Esophagus muscularis mucosa (tissue), 4 donors: ENCODE results near the gene VCX2. TPM values are rescaled to one million over a fixed set of nuclear protein-coding genes. Genes with fewer than 3 reads are reported as not detected.
"Not testable (repeated sequence)": the region's sequence is repeated elsewhere in the genome, so short reads cannot be mapped to it uniquely, and the experiment has no call there.

ENCODE experiments used
- DNase-seq: peaks from one replicate; pipeline ENCODE4 v3.0.0-alpha.2; 2017; ENCODE audit errors: extremely low spot score
- H3K27ac ChIP-seq, 4 donors: fragments of 200-600 bp; sonication (generic); replicated peaks in 1 of 4; 1 replicate in 3 of 4; 2 replicates in 1 of 4; pipeline ENCODE4 v1.5.1; 2016 to 2019; ENCODE audit warnings: mild to moderate bottlenecking in 1 of 4
- H3K27me3 ChIP-seq, 4 donors: fragments of 200-600 bp; sonication (generic); one replicate each; pipeline versions ENCODE4 v1.5.1 to v1.6.0; 2016 to 2019
- H3K36me3 ChIP-seq, 4 donors: fragments of 200-600 bp; sonication (generic); one replicate each; pipeline ENCODE4 v1.5.1; 2016 to 2019
- H3K4me1 ChIP-seq, 4 donors: fragments of 200-600 bp; sonication (generic); one replicate each; pipeline ENCODE4 v1.5.1; 2016 to 2019
- H3K4me3 ChIP-seq, 4 donors: fragments of 200-600 bp; sonication (generic); 1 replicate in 2 of 4; 2 replicates in 2 of 4; pipeline ENCODE4 v1.5.1; 2016 to 2019; ENCODE audit warnings: mild to moderate bottlenecking in 4 of 4, moderate library complexity in 1 of 4
- H3K9me3 ChIP-seq, 4 donors: fragments of 200-600 bp; sonication (generic); 1 replicate in 3 of 4; 2 replicates in 1 of 4; pipeline ENCODE4 v1.5.1; 2016 to 2019
- CTCF ChIP-seq, 3 experiments: fragments of 200-600 bp in 2 of 3; fragments of 450-650 bp in 1 of 3; sonication (generic) in 2 of 3; IDR thresholded peaks; one replicate each; pipeline ENCODE4 v1.5.1; 2017 to 2019; ENCODE audit warnings: antibody characterized with exemption in 3 of 3, mild to moderate bottlenecking in 2 of 3, moderate library complexity in 1 of 3
- EP300 ChIP-seq: sonication (generic); formaldehyde crosslinking; IDR thresholded peaks from one replicate; pipeline ENCODE4 v1.6.1; 2017; ENCODE audit warnings: antibody characterized with exemption
- POLR2A ChIP-seq: fragments of 450-650 bp; IDR thresholded peaks from one replicate; pipeline ENCODE4 v1.6.1; 2017; ENCODE audit warnings: antibody characterized with exemption, moderate library complexity, mild to moderate bottlenecking, low read depth
- POLR2AphosphoS5 ChIP-seq, 2 donors: sonication (generic); formaldehyde crosslinking; IDR thresholded peaks; one replicate each; pipeline ENCODE4 v1.6.1; 2017; ENCODE audit warnings: antibody characterized with exemption in 2 of 2
- WGBS: methylation state at CpG from one replicate; pipeline ENCODE4 v1.1.5; 2018; 5-methylcytosine and 5-hydroxymethylcytosine counted together
- intact Hi-C: fragments of 100-400 bp; cut with DNase I; formaldehyde crosslinking; loops from one replicate; pipeline ENCODE4 v1.15.1; 2023
- total RNA-seq, 4 donors: library from RNA; depleted of rRNA; stranded (reverse); fragments of >200 nt; gene quantifications; one replicate each; pipeline versions ENCODE4 v1.1.0 to v1.2.1, GENCODE V29; 2016

Gene VCX2
- total RNA-seq, 4 donors from 2014 or later = not detected

GRCh38 chrX:8189096-8189830, 18.2 kb upstream of the VCX2 start:
- 84% methylated on average over 6 of the region's 6 CpGs for WGBS

GRCh38 chrX:8183346-8183745, 12.3 kb upstream of the VCX2 start:
- Histone ChIP-seq H3K27me3 (no peaks in the 10 kb centered on the region), H3K36me3 (no peaks in the 10 kb centered on the region), H3K4me3 (no peak overlapping the region), H3K4me1 (no peaks in the 10 kb centered on the region), H3K9me3 (no peaks in the 10 kb centered on the region), H3K27ac (no peak overlapping the region)
- no peak for DNase-seq
- 83% methylated on average over 1 of the region's 1 CpG for WGBS
- intact Hi-C loops = no loop called here
- TF ChIP-seq POLR2AphosphoS5 (IDR thresholded peaks at IDR 0.05) (no peak), EP300 (no peak), CTCF (IDR thresholded peaks at IDR 0.05) (no peak), POLR2A (no peak)

More at GRCh38 chrX:8189096-8189830, 18.2 kb upstream of the VCX2 start:
- TF ChIP-seq CTCF (IDR thresholded peaks at IDR 0.05) = no peak
- no peak for TF ChIP-seq POLR2A
- TF ChIP-seq POLR2AphosphoS5 (IDR thresholded peaks at IDR 0.05) = no peak
- no peak for TF ChIP-seq EP300
- no peaks in the 10 kb centered on the region for H3K27me3 ChIP-seq
- intact Hi-C loops = no loop called here
- no peak for DNase-seq
- H3K4me3 ChIP-seq = no peak overlapping the region
- H3K9me3 ChIP-seq = no peaks in the 10 kb centered on the region
- no peaks in the 10 kb centered on the region for H3K36me3 ChIP-seq
- no peaks in the 10 kb centered on the region for H3K4me1 ChIP-seq
- no peak overlapping the region for H3K27ac ChIP-seq

GRCh38 chrX:8179656-8180055, 8.6 kb upstream of the VCX2 start:
- TF ChIP-seq POLR2AphosphoS5 (IDR thresholded peaks at IDR 0.05) = no peak
- TF ChIP-seq POLR2A = no peak
- TF ChIP-seq CTCF (IDR thresholded peaks at IDR 0.05) = peak; percentile 7 to 29 (median 17)
- TF ChIP-seq EP300 = no peak
- no peak overlapping the region for H3K4me3 ChIP-seq

DNA sequence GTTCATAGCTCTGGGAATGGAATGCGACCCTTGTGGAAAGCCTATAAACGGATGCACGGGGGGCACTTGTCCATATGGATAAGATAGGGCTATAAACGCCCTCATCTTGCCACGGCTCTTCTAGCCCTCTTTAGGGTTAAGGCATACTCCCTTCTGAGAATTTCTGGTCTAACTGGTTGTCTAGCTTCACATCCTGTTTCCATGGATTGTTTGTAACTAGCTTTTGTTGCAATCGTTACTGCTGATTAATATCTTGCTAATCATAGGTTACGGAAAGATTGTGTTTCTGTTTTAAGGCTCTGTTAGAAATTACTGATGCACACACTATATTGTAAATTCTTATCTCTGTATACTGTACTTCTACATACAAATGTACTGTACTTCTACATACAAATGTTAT, 17.1 kb downstream of the VCX2 start:
- intact Hi-C loops, H3K4me1 ChIP-seq, H3K27ac ChIP-seq, H3K4me3 ChIP-seq, H3K36me3 ChIP-seq, H3K9me3 ChIP-seq, H3K27me3 ChIP-seq, DNase-seq: not testable (repeated sequence)
- WGBS = 76% methylated on average over 7 of the region's 7 CpGs

More at GRCh38 chrX:8179656-8180055, 8.6 kb upstream of the VCX2 start:
- Histone ChIP-seq H3K9me3 (no peaks in the 10 kb centered on the region), H3K4me1 (no peaks in the 10 kb centered on the region), H3K27ac (no peak overlapping the region), H3K27me3 (no peaks in the 10 kb centered on the region), H3K36me3 (no peaks in the 10 kb centered on the region)
- 27% methylated on average over 1 of the region's 1 CpG for WGBS
- DNase-seq = no peak
- intact Hi-C loops = no loop called here

DNA sequence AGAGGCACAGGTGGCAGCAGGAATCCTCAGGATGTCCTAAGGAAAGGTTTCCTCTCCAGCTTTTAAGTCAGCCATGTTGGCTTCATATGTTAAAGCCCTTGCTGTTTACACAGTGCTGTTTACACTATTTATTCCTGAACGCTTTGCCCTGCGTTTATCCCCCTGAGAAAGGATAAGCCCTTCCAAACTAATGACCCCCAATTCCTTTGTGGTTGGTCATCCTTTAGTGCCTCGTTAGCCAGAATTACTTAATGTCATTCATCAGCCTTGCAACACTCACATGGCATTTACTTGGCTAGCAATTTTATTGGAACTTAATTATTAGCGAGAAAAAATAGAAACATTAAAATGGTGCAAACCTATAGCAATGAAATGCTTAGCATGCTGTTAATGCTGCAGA, 23.8 kb downstream of the VCX2 start:
- no peaks in the 10 kb centered on the region for H3K36me3 ChIP-seq
- no peak overlapping the region for H3K4me3 ChIP-seq
- no peaks in the 10 kb centered on the region for H3K4me1 ChIP-seq
- no peaks in the 10 kb centered on the region for H3K27me3 ChIP-seq
- 57% methylated on average over 4 of the region's 4 CpGs for WGBS
- intact Hi-C loops = no loop called here
- TF ChIP-seq POLR2AphosphoS5 (IDR thresholded peaks at IDR 0.05) (no peak), CTCF (IDR thresholded peaks at IDR 0.05) (no peak), EP300 (no peak), POLR2A (no peak)
- no peak for DNase-seq
- no peak overlapping the region for H3K27ac ChIP-seq
- H3K9me3 ChIP-seq = no peaks in the 10 kb centered on the region
